CD4-positive, alpha-beta T cell treated with Interferon gamma for 1 hour (primary cell): ENCODE data around the gene CTTN.
A peak's percentile ranks its signal among the peaks of the same experiment; 100 is the strongest.

Experiments used
- DNase-seq: peaks from one replicate; pipeline ENCODE4 v3.0.0-alpha.2; 2020

Gene CTTN

DNA sequence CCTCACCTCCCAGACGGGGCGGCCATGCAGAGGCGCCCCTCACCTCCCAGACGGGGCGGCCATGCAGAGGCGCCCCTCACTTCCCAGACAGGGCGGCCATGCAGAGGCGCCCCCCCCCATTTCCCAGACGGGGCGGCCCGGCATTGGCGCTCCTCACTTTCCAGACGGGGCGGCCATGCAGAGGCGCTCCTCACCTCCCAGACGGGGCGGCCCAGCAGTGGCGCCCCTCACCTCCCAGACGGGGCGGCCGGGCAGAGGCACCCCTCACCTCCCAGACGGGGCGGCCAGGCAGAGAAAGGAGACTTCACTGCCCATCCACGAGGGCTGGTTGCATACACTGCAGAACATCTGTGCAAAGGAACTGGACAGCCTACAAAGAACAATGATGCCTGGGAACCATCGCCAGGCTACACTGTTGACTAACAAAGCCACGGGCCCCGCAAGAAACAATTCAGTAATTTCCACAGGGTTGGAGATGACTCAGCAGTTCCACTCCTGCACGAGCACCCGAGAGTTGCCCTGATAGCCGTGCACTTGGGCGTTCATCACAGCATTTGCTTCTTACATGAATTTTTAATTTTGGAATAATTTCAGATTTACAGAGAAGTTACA, 58.7 kb downstream of the CTTN start:
- no peak for DNase-seq

DNA sequence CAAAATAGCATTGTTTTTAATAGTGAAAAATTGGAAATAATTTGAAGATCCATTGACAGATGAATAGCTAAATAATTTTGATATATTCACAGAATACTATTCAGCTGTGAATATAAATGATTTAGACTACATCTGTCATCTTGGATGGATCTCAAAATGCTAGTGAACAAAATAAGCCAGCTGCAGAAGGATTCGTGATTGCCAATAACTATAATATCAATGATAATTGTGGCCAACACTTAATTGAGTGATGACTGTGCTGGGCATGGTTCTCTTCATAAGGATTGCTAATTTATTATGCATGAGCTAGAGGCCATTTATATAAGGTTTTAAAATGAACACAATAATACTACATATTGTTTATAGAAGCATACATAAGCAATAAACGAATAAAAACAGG, 60.4 kb downstream of the CTTN start:
- no peak for DNase-seq

DNA sequence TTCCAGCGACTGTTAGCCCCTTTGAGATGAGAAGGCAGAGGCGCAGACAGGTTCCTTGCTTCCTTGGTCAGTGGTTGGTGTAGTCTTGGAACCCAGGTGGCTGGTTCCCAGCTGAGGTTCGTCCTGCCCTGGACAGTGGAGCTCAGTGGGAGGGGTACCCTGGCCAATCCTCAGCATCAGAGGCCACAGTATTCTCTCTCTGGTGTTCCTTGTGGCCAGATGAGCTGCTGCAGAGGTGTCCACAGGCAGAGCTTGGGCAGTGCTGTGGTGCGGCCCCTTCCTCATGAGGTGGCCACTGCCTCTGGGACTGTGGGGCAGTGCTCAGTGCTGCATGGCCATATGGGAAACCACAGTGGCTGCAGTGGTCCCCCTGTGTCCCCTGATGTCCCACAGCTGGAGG, 61.8 kb downstream of the CTTN start:
- no peak for DNase-seq

GRCh38 chr11:70460964-70461363, 62.6 kb downstream of the CTTN start:
- DNase-seq, result no peak

GRCh38 chr11:70462818-70463477, 64.6 kb downstream of the CTTN start:
- DNase-seq, result no peak

DNA sequence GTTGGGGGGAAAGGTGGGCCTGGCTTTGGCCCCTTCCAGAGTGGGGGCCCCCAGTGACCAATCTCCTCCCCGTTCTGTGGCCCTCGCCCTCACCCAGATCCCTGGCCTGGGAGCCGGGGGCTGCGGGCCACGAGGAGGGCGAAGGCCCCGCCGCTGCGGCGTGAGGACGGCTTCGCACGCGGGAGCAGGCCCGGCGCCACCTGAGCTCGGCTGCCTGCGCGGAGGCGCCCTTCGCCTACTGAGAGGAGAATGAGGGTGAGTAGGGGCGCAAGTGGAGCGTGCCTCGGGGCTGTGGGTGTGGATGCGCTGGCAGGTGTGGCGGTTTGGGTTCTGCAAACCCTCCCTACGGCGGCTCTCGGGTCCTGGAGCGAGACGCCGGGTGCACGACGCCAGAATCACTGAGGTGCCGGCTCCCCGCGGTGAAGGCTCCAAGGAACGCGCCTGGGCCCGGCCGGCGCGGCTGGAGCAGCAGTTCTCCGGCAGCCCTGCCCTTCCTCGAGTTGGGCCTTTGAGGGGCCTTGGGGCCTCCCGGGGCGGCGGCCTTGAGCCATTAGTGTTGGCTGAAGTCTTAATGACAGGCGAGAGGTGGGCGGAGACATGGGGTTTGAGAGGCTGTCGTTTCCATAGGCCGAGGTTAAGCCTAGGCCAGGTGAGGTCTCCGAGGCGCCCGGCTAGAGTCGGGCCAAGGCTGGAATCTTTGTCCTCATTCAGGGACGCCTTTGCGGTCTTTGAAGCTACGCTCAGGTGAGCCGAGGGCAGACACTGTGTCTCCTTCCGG, 65.3 kb downstream of the CTTN start:
- DNase-seq, result no peak

DNA sequence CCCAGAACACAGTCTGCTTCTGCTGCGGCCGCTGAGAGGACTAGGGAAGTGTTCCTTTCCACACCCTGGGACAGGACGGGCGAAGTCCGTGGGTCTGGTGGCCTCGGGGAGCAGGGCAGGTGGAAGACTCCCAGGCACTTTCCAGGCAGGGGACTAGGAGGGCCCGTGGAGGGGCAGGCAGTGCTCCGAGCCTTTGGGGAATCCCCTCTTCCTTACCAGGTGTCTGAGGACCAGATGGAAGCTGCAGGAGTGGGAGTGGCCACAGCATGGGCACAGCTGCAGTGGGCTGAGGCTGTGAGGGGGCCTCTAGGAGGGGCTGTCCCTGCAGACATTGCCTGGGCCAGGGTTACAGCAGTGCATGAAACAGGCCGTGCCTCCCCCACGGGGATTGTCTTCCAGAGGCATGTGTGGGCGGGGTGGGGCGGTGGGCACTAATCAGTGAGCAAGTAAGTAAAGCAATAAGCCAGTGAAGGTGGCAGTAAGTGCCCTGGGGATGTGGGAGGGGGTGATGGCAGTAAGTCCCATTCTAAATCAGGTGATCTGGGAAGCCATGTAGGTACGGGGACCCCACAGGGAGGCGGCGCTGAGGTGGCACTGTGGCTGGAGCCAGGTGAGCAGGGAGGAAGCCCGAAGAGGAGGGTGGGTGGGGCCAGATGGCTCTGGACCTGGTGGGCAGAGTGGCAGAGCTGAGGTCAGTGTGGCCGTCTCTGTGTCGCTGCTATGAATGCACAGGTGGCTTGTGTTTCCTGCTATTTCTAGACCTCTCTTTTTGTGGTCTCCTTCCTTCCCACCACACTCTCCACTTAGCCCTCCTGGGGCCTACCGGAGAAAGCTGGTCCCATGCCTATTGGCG, 66.4 kb downstream of the CTTN start:
- no peak for DNase-seq

DNA sequence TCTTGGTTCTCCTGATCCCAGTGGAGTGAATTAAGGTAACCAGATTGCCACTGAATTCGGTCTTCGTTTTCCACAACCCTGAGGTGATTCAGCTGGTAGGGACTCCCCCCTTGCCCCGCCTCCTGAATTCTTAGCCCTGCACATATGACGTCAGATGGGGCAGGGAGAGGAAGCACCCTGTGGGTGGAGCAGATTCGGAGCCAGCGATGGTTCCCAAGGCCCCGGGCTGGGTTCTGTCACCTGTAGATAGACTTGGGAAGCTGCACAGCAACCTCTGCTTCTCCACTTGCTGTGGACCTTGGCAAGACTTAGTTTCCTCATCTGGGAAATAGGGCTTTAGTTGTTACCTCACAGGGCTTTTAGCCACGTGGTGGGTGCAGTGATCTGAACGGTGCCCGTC, 67.8 kb downstream of the CTTN start:
- DNase-seq, result no peak

GRCh38 chr11:70466596-70466995, 68.3 kb downstream of the CTTN start:
- no peak for DNase-seq

DNA sequence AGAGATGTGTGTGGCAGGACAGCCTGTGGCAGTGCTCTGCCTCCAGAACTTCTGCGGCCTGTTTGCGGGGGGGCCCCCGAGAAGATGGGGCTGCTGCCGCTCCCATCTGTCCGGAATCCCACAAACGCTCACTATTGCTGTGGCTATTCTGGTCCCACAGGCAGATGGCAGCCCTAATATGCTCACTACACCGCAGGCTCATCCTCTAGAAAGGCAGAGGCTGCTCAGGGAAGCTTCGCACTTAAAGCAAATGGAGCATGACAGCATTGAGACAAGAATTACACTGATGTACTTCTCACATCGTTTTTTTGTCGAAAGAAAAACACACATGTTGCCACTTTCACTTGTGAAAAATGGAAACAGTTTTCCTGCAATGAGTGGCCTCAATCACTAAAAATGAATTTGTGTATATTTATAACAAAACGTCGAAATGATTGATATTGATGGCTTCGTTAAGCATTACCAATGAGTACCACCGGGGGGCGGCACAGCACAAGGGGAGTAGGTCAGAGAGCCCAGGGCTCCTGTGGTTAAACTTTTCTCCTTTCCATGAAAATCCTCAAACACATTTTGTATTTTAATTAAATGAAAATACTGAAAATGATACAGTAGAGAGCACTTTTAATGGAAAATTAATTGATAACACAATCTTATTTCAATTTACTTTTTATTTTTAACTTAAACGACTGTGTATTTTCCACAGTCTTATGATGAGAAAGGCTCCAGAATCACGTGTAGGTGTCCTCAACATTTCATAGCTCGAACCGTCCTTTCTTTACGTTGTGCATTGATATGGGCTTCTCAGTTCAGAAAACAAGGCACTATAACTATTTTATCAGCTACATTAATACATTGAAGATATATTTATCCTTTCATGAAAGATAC, 69.1 kb downstream of the CTTN start:
- no peak for DNase-seq

- no peak for DNase-seq
Measured at GRCh38 chr11:70468256-70469195, 70.2 kb downstream of the CTTN start.

DNA sequence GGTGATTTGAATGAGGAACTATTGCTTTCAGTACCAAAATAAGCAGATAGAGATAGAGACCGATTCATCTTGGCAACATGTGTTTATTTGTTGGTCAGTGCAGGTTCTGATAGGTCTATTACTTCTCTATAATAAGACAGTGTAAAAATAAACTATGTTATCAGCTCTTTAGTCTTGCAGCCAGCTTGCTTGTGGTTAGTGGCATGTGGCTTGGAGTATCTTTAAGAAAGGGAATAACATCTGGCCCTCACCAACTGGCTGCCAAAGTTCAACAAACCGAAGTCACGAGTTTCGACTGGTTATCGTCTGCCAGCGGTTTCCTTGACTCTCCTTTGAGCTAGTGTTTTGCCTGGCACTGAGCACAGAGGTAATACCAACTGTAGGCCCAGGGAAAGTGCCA, 71.8 kb downstream of the CTTN start:
- DNase-seq, result no peak

- peak; percentile 11 for DNase-seq
Measured at GRCh38 chr11:70471254-70471653, 72.9 kb downstream of the CTTN start.

DNA sequence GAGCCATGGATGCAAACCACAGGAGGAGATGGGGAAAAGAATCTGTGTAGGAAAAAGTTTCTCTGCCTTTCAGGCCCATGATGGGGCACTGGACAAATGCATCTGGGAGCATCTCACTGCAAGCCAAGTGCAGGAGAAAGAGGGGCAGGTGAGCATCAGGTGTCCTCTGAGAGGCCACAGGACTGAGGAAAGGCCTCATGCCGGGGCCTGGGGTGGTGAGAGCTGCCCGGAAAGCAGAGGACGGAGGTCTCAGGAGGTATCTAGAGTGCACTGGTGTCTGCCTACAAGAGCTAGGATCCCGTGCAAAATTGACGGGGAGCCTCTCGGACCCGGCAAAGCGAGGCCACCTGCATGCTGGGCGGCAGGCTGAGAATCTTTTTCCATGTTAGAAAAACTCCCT, 73.9 kb downstream of the CTTN start:
- DNase-seq, result no peak

DNA sequence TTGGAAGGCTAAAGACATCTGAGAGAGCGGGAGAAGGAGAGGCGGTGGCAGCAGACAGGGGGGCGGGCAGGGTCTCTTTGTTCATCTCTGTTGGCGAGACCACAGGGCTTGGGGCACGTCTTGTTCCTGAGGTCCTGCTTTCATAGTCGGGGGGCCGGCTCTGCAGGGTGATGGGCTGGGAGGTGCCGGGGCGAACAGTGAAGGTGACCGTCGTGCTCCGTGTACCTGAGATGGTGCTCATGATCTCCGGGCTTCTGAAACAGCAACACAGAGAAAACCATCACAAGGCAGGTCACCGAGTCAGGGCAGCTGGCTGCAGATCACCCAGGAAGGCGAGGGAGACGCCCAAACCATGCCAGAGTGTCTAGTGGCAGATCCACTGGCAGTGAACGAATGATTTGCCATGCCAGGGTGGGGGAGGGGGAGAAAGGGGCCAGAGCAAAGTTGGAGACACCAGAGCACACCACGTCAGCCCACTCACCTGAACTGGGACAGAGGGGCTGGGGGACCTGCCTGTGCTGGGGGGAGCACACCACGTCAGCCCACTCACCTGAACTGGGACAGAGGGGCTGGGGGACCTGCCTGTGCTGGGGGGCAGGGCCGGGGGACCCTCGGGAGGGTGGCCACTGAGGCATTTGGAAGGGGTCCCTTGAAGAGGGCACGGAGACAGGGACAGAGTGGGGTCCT, 75.0 kb downstream of the CTTN start:
- no peak for DNase-seq

- no peak for DNase-seq
Measured at GRCh38 chr11:70473873-70474690, 75.8 kb downstream of the CTTN start.

- DNase-seq, result no peak
Measured at GRCh38 chr11:70474710-70475109, 76.4 kb downstream of the CTTN start.

- no peak for DNase-seq
Measured at GRCh38 chr11:70476669-70477068, 78.3 kb downstream of the CTTN start.

GRCh38 chr11:70477176-70477575, 78.8 kb downstream of the CTTN start:
- no peak for DNase-seq

- no peak for DNase-seq
Measured at GRCh38 chr11:70477609-70478008, 79.3 kb downstream of the CTTN start.
